ENCODE measurements around the gene C22orf31.

DNA sequence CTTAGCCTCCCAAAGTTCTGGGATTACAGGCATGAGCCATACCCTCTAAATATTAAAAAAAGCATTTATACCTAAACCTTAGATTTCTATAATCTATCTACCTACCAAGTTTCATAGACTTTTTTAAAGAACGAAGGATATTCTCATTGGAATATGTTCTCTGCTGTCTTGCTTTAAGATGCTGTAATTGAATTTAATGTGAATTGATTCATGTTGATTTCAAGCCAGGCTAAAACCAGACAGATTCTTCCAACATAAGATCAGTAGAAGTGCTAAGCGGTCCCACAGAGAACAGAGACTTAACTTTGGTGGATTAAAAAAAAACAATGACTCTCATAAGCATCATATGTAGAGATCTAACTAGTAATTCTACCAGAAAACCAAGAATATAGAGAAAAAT lies 25.4 kb upstream of the C22orf31 start:
- TF ChIP-seq CTCF (IDR thresholded peaks at IDR 0.05) (no peak), POLR2A (IDR thresholded peaks at IDR 0.05) (no peak), EP300 (IDR thresholded peaks at IDR 0.05) (no peak)
